ENCODE measurements around the gene DDX10. TPM values are rescaled to one million over a fixed set of nuclear protein-coding genes. Genes with fewer than 3 reads are reported as not detected.

Gene DDX10
- total and polyA plus RNA-seq, 2 of the 8 experiments (the other 6 are each of a cell fraction or from before 2014, with no cell fraction given), result 49.2 to 52.2 TPM

DNA sequence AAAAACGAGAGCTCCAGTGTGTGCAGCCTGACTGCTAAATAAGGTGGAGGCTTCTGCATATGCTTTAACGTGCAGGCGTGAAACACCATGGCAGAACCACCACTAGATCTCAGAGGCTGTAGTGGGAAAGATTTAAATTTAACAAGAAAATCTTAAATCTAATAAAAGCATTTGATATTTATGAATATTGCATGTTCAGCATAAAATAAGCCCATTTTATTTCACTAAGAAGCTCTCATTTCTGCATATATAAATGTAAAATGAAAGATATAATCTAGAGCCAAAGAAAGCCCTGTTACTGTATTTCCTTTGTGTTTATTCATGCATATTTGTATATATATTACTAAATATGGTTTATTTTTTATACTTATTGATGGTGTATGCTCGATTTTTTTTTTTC lies 188.3 kb downstream of the DDX10 start (continued):
- TF ChIP-seq, protein P1, sequence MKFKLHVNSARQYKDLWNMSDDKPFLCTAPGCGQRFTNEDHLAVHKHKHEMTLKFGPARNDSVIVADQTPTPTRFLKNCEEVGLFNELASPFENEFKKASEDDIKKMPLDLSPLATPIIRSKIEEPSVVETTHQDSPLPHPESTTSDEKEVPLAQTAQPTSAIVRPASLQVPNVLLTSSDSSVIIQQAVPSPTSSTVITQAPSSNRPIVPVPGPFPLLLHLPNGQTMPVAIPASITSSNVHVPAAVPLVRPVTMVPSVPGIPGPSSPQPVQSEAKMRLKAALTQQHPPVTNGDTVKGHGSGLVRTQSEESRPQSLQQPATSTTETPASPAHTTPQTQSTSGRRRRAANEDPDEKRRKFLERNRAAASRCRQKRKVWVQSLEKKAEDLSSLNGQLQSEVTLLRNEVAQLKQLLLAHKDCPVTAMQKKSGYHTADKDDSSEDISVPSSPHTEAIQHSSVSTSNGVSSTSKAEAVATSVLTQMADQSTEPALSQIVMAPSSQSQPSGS (IDR thresholded peaks at IDR 0.05; ENCODE audit: low read length), result no peak
- TF ChIP-seq RNF2 (IDR thresholded peaks at IDR 0.05; ENCODE audit: borderline replicate concordance, low read depth, low read length, missing control alignments, poor library complexity, severe bottlenecking) (no peak), TBP (IDR thresholded peaks at IDR 0.05; ENCODE audit: low read depth, low read length) (no peak), HDAC6 (IDR thresholded peaks at IDR 0.05; ENCODE audit: low read depth, low read length) (no peak), KDM1A (IDR thresholded peaks at IDR 0.05; ENCODE audit: borderline replicate concordance, low read length) (no peak), SIRT6 (IDR thresholded peaks at IDR 0.05; ENCODE audit: low read length) (no peak), JUND (IDR thresholded peaks at IDR 0.05; ENCODE audit: low read length) (no peak)
- TF ChIP-seq, protein P2, sequence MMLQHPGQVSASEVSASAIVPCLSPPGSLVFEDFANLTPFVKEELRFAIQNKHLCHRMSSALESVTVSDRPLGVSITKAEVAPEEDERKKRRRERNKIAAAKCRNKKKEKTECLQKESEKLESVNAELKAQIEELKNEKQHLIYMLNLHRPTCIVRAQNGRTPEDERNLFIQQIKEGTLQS (IDR thresholded peaks at IDR 0.05; ENCODE audit: insufficient read depth, low read depth, low read length), result no peak

All from H1 (cell line).